ENCODE data around the gene R3HDM2. TPM values are rescaled to one million over a fixed set of nuclear protein-coding genes. Genes with fewer than 3 reads are reported as not detected.
A peak's percentile ranks its signal among the peaks of the same experiment; 100 is the strongest.
"Not testable (repeated sequence)": the region's sequence is repeated elsewhere in the genome, so short reads cannot be mapped to it uniquely, and the experiment has no call there.

R3HDM2 gene
- total RNA-seq, 2 experiments from 2014 or later = 42.2 to 51.4 TPM

DNA sequence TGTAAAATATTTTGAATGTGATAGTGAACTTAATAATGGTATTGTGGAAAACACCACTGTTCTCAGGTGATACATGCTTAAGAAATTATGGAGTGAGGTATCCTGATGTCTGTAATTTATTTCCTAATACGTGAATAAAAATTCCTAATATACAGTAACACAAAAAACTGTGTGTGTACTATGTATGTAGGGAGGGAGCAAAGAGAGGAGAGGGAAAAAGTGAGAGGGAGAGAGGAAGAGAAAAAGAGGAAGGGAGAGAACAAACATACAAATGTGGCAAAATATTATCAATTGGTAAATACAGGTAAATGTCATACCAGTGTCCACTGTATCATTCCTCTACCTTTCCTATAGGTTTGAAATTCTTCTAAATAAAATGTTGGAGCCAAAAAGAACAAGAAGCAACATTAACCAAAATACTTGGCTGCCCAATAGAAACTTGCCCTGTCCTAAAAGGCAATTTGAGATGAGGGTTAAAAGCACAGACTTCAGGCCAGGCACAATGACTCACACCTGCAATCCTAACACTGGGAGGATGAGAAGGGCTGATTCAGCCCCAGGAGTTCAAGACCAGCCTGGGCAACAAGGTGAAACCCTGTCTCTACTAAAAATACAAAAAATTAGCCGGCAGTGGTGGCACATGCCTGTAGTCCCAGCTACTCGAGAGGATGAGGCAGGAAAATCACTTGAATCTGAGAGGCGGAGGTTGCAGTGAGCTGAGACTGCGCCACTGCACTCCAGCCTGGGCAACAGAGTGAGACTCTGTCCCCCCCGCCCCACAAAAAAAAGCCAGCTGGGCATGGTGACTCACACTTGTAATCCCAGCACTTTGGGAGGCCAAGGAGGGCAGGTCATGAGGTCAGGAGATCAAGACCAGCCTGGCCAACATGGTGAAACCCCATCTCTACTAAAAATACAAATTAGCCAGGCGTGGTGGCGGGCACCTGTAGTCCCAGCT lies 14.5 kb downstream of the R3HDM2 start:
- ChIA-PET CTCF (no interaction called here), POLR2A (no interaction called here)
- peaks cover 25% of the 10 kb centered on the region for H3K4me1 Mint-ChIP-seq (ENCODE audit: low read depth)
- no peak overlapping the region for H3K4me3 Mint-ChIP-seq
- no peak for DNase-seq
- no peaks in the 10 kb centered on the region for H3K9me3 Mint-ChIP-seq
- H3K36me3 Mint-ChIP-seq = no peaks in the 10 kb centered on the region
- H3K27ac Mint-ChIP-seq = no peak overlapping the region
- intact Hi-C loops (cut with micrococcal nuclease) = no loop called here
- H3K27me3 Mint-ChIP-seq = no peaks in the 10 kb centered on the region

DNA sequence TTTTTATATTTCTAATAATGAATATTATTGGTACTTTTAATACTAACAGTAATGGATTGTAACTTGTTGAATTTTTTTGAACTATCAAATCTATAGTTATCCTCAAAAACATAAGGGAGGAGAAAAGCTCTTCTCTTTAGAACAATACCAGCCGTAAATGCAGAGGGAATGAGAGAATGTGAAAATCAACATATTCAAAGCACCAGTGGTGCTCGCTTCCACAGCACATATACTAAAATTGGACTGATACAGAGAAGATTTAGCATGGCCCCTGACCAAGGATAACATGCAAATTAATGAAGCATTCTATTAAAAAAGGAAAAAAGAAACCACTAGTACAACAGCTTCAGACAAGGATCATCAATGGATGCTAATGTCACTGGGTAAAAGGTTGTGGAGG lies 15.8 kb downstream of the R3HDM2 start:
- POLR2A ChIA-PET = no interaction called here
- intact Hi-C loops (cut with micrococcal nuclease) = no loop called here
- no peaks in the 10 kb centered on the region for H3K36me3 Mint-ChIP-seq
- no peak for DNase-seq
- no peaks in the 10 kb centered on the region for H3K27me3 Mint-ChIP-seq
- H3K9me3 Mint-ChIP-seq = no peaks in the 10 kb centered on the region
- no peak overlapping the region for H3K4me3 Mint-ChIP-seq
- H3K27ac Mint-ChIP-seq = no peak overlapping the region
- CTCF ChIA-PET = interaction anchor here (0.7 to 1.2 kb wide), 2 partner anchors 38 to 201 kb away, joined by 4 read pairs; no protein-coding TSS in a partner anchor
- H3K4me1 Mint-ChIP-seq (ENCODE audit: low read depth) = peaks cover 27% of the 10 kb centered on the region

DNA sequence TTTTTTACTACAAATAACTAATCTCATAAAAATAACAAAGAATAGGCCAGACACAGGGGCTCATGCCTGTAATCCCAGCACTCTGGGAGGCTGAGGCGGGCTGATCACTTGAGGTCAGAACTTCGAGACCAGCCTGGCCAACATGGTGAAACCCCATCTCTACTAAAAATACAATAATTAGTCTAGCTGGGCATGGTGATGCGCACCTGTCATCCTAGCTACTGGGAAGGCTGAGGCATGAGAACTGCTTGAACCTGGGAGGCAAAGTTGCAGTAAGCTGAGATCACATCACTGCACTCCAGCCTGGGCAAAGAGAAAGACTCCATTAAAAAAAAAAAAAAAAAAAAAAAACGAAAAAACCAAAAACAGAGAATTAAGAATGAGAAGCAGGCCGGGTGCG lies 16.7 kb downstream of the R3HDM2 start:
- CTCF ChIA-PET = interaction anchor here (0.6 to 1.2 kb wide), 2 partner anchors 39 to 473 kb away, joined by 3 to 4 read pairs; no protein-coding TSS in a partner anchor

DNA sequence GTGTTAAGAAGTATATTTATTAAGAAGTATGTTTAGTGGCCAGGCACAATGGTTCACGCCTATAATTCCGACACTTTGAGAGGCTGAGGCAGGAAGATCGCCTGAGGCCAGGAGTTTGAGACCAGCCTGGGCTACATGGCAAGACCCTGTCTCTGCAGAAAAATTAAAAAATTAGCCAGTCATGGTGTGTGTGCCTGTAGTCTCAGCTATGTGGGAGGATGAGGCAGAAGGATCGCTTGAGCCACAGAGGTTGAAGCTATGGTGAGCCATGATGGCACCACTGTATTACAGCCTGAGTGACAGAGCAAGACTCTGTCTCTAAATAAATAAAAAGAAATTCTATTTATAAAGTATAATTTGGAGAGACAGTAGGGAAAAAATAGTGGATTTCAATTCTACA lies 20.3 kb downstream of the R3HDM2 start:
- intact Hi-C loops (cut with micrococcal nuclease) = no loop called here
- DNase-seq = no peak
- Mint-ChIP-seq H3K36me3 (no peaks in the 10 kb centered on the region), H3K27me3 (no peaks in the 10 kb centered on the region), H3K9me3 (no peaks in the 10 kb centered on the region), H3K4me3 (no peak overlapping the region), H3K27ac (no peak overlapping the region), H3K4me1 (ENCODE audit: low read depth) (peaks cover 22% of the 10 kb centered on the region)
- CTCF ChIA-PET = interaction anchor here (0.6 to 2.0 kb wide), 5 partner anchors 25 to 53 kb away, joined by 3 to 6 read pairs (median 3); partner anchors contain the start of gene INHBE
- POLR2A ChIA-PET = interaction anchor here (0.8 kb wide), 1 partner anchor 10 kb away, joined by 3 read pairs; no protein-coding TSS in a partner anchor

More for the DNA sequence above, 16.7 kb downstream of the R3HDM2 start:
- H3K9me3 Mint-ChIP-seq; intact Hi-C loops (cut with micrococcal nuclease); H3K36me3 Mint-ChIP-seq; H3K4me3 Mint-ChIP-seq; H3K27ac Mint-ChIP-seq; DNase-seq; POLR2A ChIA-PET; H3K27me3 Mint-ChIP-seq: not testable (repeated sequence)
- H3K4me1 Mint-ChIP-seq (ENCODE audit: low read depth) = peaks cover 26% of the 10 kb centered on the region

- ChIA-PET POLR2A (interaction anchor here (0.6 to 1.0 kb wide), 2 partner anchors 25 to 44 kb away, joined by 4 read pairs; no protein-coding TSS in a partner anchor), CTCF (interaction anchor here (0.6 to 1.3 kb wide), 5 partner anchors 48 to 154 kb away, joined by 3 to 6 read pairs (median 3); partner anchors contain the start of gene GLI1)
- Mint-ChIP-seq H3K27me3 (no peaks in the 10 kb centered on the region), H3K4me3 (no peak overlapping the region), H3K36me3 (no peaks in the 10 kb centered on the region), H3K9me3 (no peaks in the 10 kb centered on the region), H3K4me1 (ENCODE audit: low read depth) (peaks cover 12% of the 10 kb centered on the region), H3K27ac (peak overlapping the region; percentile 69)
- peak; percentile 61 for DNase-seq
- intact Hi-C loops (cut with micrococcal nuclease) = loop anchor here (2.0 kb wide), 1 partner anchor 26 kb away; the partner anchor contains the start of gene R3HDM2
Measured at GRCh38 chr12:57404966-57405640, 25.7 kb downstream of the R3HDM2 start.

- H3K4me1 Mint-ChIP-seq (ENCODE audit: low read depth) = peaks cover 14% of the 10 kb centered on the region
- intact Hi-C loops (cut with micrococcal nuclease); H3K9me3 Mint-ChIP-seq; POLR2A ChIA-PET; H3K27ac Mint-ChIP-seq; DNase-seq; H3K4me3 Mint-ChIP-seq; H3K27me3 Mint-ChIP-seq; H3K36me3 Mint-ChIP-seq: not testable (repeated sequence)
- CTCF ChIA-PET = interaction anchor here (0.7 to 1.4 kb wide), 3 partner anchors 50 to 54 kb away, joined by 3 read pairs; no protein-coding TSS in a partner anchor
Measured at GRCh38 chr12:57402156-57402555, 28.7 kb downstream of the R3HDM2 start.

DNA sequence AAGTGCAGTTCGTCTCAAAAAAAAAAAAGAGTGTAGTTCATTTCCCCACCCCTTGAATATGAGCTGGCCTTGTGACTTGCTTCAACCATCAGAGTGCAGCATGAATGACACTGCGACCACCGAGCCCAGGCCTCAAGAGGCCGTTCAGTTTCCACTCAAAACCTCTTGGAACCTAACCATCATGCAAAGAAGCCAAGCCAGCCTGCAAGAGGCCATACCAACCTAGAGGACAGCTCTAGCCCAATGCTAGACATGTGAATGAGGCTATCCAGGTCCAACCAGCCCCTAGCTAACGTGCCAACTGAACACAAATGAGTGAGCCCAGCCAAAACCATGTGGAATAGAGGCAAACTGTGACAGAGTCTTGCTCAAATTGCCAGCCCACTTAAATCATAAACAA lies 29.7 kb downstream of the R3HDM2 start:
- Mint-ChIP-seq H3K36me3 (no peaks in the 10 kb centered on the region), H3K4me1 (ENCODE audit: low read depth) (peaks cover 11% of the 10 kb centered on the region), H3K4me3 (no peak overlapping the region), H3K9me3 (no peaks in the 10 kb centered on the region), H3K27me3 (no peaks in the 10 kb centered on the region), H3K27ac (no peak overlapping the region)
- DNase-seq = no peak
- ChIA-PET POLR2A (no interaction called here), CTCF (interaction anchor here (1.0 to 1.5 kb wide), 3 partner anchors 10 to 55 kb away, joined by 3 to 4 read pairs (median 3); no protein-coding TSS in a partner anchor)
- intact Hi-C loops (cut with micrococcal nuclease) = no loop called here

DNA sequence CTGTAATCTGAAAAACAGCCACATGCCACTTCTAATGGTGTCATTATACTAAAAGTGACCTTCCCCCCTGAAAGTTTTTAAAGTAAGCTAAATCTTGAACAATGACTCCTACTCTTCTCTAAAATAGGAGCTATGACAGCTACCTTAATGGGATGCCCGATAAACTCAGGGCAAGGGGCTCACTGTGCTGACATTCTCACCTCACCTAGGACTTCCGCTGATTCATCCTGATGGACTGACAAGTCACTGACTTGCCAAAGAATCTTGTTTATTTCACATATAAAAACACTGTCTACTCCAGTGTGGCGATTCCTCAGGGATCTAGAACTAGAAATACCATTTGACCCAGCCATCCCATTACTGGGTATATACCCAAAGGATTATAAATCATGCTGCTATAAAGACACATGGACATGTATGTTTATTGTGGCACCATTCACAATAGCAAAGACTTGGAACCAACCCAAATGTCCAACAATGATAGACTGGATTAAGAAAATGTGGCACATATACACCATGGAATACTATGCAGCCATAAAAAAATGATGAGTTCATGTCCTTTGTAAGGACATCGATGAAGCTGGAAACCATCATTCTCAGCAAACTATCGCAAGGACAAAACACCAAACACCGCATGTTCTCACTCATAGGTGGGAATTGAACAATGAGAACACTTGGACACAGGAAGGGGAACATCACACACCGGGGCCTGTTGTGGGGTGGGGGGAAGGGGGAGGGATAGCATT lies 31.0 kb downstream of the R3HDM2 start:
- H3K36me3 Mint-ChIP-seq; H3K4me3 Mint-ChIP-seq; DNase-seq; H3K9me3 Mint-ChIP-seq; H3K27me3 Mint-ChIP-seq; H3K4me1 Mint-ChIP-seq (ENCODE audit: low read depth); intact Hi-C loops (cut with micrococcal nuclease); POLR2A ChIA-PET; H3K27ac Mint-ChIP-seq: not testable (repeated sequence)
- CTCF ChIA-PET = interaction anchor here (1.0 to 1.6 kb wide), 2 partner anchors 59 to 63 kb away, joined by 3 to 4 read pairs; no protein-coding TSS in a partner anchor

DNA sequence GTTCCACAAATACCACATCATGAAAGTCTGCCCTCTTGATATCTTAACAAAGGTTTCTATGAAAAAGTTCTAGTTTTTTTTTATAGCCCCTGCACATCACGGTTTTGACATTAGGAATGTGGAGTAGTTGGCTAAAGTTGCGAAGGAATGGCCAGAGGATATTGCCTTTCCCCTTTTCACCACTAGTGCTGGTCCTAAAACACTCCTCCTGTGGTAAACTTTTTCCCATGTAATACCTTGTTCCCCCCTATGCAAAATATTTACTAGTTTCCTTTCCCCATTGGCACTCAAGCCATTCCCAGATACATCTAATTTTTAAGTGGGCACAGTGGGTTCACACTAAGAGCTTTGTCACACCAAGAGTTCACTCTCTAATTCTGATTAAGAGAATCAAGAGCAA lies 33.4 kb downstream of the R3HDM2 start:
- Mint-ChIP-seq H3K9me3 (no peaks in the 10 kb centered on the region), H3K27me3 (no peaks in the 10 kb centered on the region), H3K4me3 (no peak overlapping the region), H3K36me3 (peaks cover 12% of the 10 kb centered on the region), H3K27ac (no peak overlapping the region), H3K4me1 (ENCODE audit: low read depth) (peaks cover 2% of the 10 kb centered on the region)
- CTCF ChIA-PET = no interaction called here
- intact Hi-C loops (cut with micrococcal nuclease) = no loop called here
- DNase-seq = no peak
- POLR2A ChIA-PET = no interaction called here

DNA sequence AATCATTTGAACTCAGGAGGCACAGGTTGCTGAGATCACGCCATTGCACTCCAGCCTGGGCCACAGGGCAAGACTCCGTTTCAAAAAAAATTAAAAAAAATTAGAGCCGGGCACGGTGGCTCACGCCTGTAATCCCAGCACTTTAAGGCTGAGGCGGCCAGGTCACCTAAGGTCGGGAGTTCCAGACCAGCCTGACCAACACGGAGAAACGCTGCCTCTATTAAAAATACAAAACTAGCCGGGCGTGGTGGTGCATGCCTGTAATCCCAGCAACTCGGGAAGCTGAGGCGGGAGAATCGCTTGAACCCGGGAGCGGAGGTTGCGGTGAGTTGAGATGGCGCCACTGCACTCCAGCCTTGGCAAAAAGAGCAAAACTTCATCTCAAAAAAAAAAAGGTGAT lies 35.7 kb downstream of the R3HDM2 start:
- Mint-ChIP-seq H3K27me3 (no peaks in the 10 kb centered on the region), H3K9me3 (no peaks in the 10 kb centered on the region), H3K27ac (no peak overlapping the region), H3K4me1 (ENCODE audit: low read depth) (peaks cover 2% of the 10 kb centered on the region), H3K4me3 (no peak overlapping the region), H3K36me3 (peaks cover 18% of the 10 kb centered on the region)
- DNase-seq = no peak
- CTCF ChIA-PET = no interaction called here
- intact Hi-C loops (cut with micrococcal nuclease) = no loop called here
- POLR2A ChIA-PET = no interaction called here

GRCh38 chr12:57390174-57390573 lies 40.7 kb downstream of the R3HDM2 start:
- DNase-seq = no peak
- H3K27me3 Mint-ChIP-seq = no peaks in the 10 kb centered on the region
- intact Hi-C loops (cut with micrococcal nuclease) = no loop called here
- H3K4me3 Mint-ChIP-seq = no peak overlapping the region
- peaks cover 12% of the 10 kb centered on the region for H3K4me1 Mint-ChIP-seq (ENCODE audit: low read depth)
- no peaks in the 10 kb centered on the region for H3K9me3 Mint-ChIP-seq
- ChIA-PET POLR2A (no interaction called here), CTCF (interaction anchor here (0.7 kb wide), 1 partner anchor 126 kb away, joined by 3 read pairs; no protein-coding TSS in a partner anchor)
- H3K36me3 Mint-ChIP-seq = peaks cover 23% of the 10 kb centered on the region
- no peak overlapping the region for H3K27ac Mint-ChIP-seq
